MM.1S (cell line): ENCODE results near the gene SLC38A8.

Experiments
- EZH2 ChIP-seq: fragments of 300-600 bp; sonication (generic); optimal IDR thresholded peaks from 2 replicates; pipeline ENCODE3; 2017; ENCODE audit warnings: low read depth, mild to moderate bottlenecking, antibody characterized with exemption, low read length, mixed read lengths
- EZH2phosphoT487 ChIP-seq: fragments of 300-600 bp; sonication (generic); IDR thresholded peaks from 2 replicates; pipeline ENCODE4 v1.6.1; 2018; ENCODE audit warnings: antibody characterized with exemption, low read length
- TF ChIP-seq, protein P1 (sequence below): fragments of 300-600 bp; sonication (generic); IDR thresholded peaks from 2 replicates; pipeline ENCODE4 v1.5.1; 2016; ENCODE audit warnings: antibody characterized with exemption, low read length, mixed read lengths

DNA sequence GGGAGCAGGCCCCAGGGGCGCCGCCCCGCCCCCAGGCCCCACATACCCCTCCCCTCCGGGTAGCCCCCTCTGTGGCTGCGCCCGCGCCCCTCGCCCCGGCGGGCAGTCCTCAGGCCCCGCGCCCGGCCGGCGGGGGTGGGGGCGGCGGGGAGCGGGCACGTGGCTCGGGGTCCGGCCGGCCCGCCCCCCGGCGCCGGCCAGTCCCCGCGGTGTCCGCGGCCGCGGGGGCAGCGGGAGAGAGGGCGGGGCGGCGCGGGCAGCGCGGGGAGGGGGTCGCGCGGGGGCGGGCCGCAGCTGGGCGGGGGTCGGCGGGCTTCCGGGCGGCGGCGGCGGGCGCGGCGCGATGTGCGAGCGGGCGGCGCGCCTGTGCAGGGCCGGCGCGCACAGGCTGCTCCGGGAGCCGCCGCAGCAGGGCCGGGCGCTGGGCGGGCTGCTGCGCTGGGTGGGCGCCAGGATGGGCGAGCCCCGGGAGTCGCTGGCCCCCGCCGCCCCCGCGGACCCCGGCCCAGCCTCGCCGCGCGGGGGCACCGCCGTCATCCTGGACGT is 74.2 kb downstream of the SLC38A8 start:
- TF ChIP-seq, protein P1, sequence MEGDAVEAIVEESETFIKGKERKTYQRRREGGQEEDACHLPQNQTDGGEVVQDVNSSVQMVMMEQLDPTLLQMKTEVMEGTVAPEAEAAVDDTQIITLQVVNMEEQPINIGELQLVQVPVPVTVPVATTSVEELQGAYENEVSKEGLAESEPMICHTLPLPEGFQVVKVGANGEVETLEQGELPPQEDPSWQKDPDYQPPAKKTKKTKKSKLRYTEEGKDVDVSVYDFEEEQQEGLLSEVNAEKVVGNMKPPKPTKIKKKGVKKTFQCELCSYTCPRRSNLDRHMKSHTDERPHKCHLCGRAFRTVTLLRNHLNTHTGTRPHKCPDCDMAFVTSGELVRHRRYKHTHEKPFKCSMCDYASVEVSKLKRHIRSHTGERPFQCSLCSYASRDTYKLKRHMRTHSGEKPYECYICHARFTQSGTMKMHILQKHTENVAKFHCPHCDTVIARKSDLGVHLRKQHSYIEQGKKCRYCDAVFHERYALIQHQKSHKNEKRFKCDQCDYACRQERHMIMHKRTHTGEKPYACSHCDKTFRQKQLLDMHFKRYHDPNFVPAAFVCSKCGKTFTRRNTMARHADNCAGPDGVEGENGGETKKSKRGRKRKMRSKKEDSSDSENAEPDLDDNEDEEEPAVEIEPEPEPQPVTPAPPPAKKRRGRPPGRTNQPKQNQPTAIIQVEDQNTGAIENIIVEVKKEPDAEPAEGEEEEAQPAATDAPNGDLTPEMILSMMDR, result no peak
- TF ChIP-seq EZH2, result no peak
- TF ChIP-seq EZH2phosphoT487, result no peak
